WTC11 (cell line): ENCODE results near the gene KIRREL3. TPM values are rescaled to one million over a fixed set of nuclear protein-coding genes. Genes with fewer than 3 reads are reported as not detected.

ENCODE experiments used
- ATAC-seq: fragments of 200-7000 bp; cut with Tn5 transposase; 2 replicates; pipeline ENCODE4 v1.10.0; 2021; ENCODE audit warnings: mild to moderate bottlenecking, moderate library complexity
- CTCF ChIA-PET: fragments of 300-600 bp; sonication (Branson Sonifier 250); formaldehyde crosslinking; loops from one replicate; lab custom pipeline; 2021; ENCODE audit warnings: antibody characterized with exemption; lab: Charles Lee
- POLR2A ChIA-PET: fragments of 350-600 bp; sonication (Branson Sonifier 250); formaldehyde crosslinking; loops from one replicate; lab custom pipeline; 2021; ENCODE audit warnings: antibody characterized with exemption; lab: Charles Lee
- DNase-seq: peaks from one replicate; pipeline ENCODE4 v3.0.0; 2021; ENCODE audit warnings: low spot score
- H3K27ac Mint-ChIP-seq: 2 replicates; pipeline ENCODE4 v1.8.0; 2021; ENCODE audit warnings: mixed read lengths
- H3K27me3 Mint-ChIP-seq: 2 replicates; pipeline ENCODE4 v1.8.0; 2021; ENCODE audit warnings: low read depth, mild to moderate bottlenecking, moderate library complexity, mixed read lengths
- H3K36me3 Mint-ChIP-seq: 2 replicates; pipeline ENCODE4 v1.8.0; 2021; ENCODE audit warnings: mixed read lengths
- H3K4me1 Mint-ChIP-seq: 2 replicates; pipeline ENCODE4 v1.8.0; 2022; ENCODE audit warnings: mixed read lengths
- H3K4me3 Mint-ChIP-seq: 2 replicates; pipeline ENCODE4 v1.8.0; 2021; ENCODE audit warnings: mild to moderate bottlenecking, moderate library complexity, mixed read lengths
- H3K9me3 Mint-ChIP-seq: 2 replicates; pipeline ENCODE4 v1.8.0; 2021; ENCODE audit warnings: mixed read lengths
- ATF1 ChIP-seq: sonication (generic); formaldehyde crosslinking; IDR thresholded peaks from 2 replicates; pipeline ENCODE4 v1.8.1; 2023; ENCODE audit warnings: mild to moderate bottlenecking, moderate library complexity, missing genetic modification reagents
- CBFB ChIP-seq: sonication (generic); formaldehyde crosslinking; IDR thresholded peaks from 2 replicates; pipeline ENCODE4 v1.8.1; 2022; ENCODE audit warnings: mild to moderate bottlenecking, low read depth, missing genetic modification reagents
- ETV6 ChIP-seq: sonication (generic); formaldehyde crosslinking; IDR thresholded peaks from 2 replicates; pipeline ENCODE4 v1.8.1; 2022; ENCODE audit warnings: mild to moderate bottlenecking, missing genetic modification reagents
- FOXJ3 ChIP-seq: sonication (generic); formaldehyde crosslinking; IDR thresholded peaks from 2 replicates; pipeline ENCODE4 v1.9.0; 2021; ENCODE audit warnings: missing genetic modification reagents, mild to moderate bottlenecking, borderline replicate concordance
- GRHL2 ChIP-seq: fragments of 250-450 bp; sonication (Bioruptor Pico); IDR thresholded peaks from 2 replicates; pipeline ENCODE4 v1.8.0; 2022; ENCODE audit warnings: mild to moderate bottlenecking, moderate library complexity; ENCODE audit not compliant: insufficient replicate concordance, severe bottlenecking
- JUN ChIP-seq: sonication (generic); formaldehyde crosslinking; IDR thresholded peaks from 2 replicates; pipeline ENCODE4 v1.8.0; 2023; ENCODE audit warnings: mild to moderate bottlenecking, missing genetic modification reagents
- KAT7 ChIP-seq: sonication (generic); formaldehyde crosslinking; IDR thresholded peaks from 2 replicates; pipeline ENCODE4 v1.8.1; 2023; ENCODE audit warnings: missing genetic modification reagents, mild to moderate bottlenecking, borderline replicate concordance
- NR2C2 ChIP-seq: sonication (generic); formaldehyde crosslinking; IDR thresholded peaks from 2 replicates; pipeline ENCODE4 v1.8.0; 2022; ENCODE audit warnings: mild to moderate bottlenecking, missing genetic modification reagents
- OVOL2 ChIP-seq: fragments of 250-450 bp; sonication (Bioruptor Pico); IDR thresholded peaks from 2 replicates; pipeline ENCODE4 v1.9.0; 2021; ENCODE audit warnings: mild to moderate bottlenecking, borderline replicate concordance
- PRRX2 ChIP-seq: fragments of 250-450 bp; sonication (Bioruptor Pico); IDR thresholded peaks from 2 replicates; pipeline ENCODE4 v1.8.0; 2021; ENCODE audit warnings: mild to moderate bottlenecking
- RELA ChIP-seq: sonication (generic); formaldehyde crosslinking; IDR thresholded peaks from 2 replicates; pipeline ENCODE4 v1.8.1; 2022; ENCODE audit warnings: missing genetic modification reagents, mild to moderate bottlenecking, borderline replicate concordance
- SMAD3 ChIP-seq: sonication (generic); formaldehyde crosslinking; IDR thresholded peaks from 2 replicates; pipeline ENCODE4 v1.8.0; 2022; ENCODE audit warnings: missing genetic modification reagents, mild to moderate bottlenecking, borderline replicate concordance
- SP1 ChIP-seq: sonication (generic); formaldehyde crosslinking; conservative IDR thresholded peaks from 2 replicates; pipeline ENCODE4 v1.8.1; 2022; ENCODE audit warnings: missing genetic modification reagents
- TP53 ChIP-seq: sonication (generic); formaldehyde crosslinking; IDR thresholded peaks from 2 replicates; pipeline ENCODE4 v1.8.1; 2023; ENCODE audit warnings: mild to moderate bottlenecking, missing genetic modification reagents
- ZBTB21 ChIP-seq: sonication (generic); formaldehyde crosslinking; IDR thresholded peaks from 2 replicates; pipeline ENCODE4 v1.8.1; 2023; ENCODE audit warnings: mild to moderate bottlenecking, missing genetic modification reagents, borderline replicate concordance
- ZNF121 ChIP-seq: sonication (generic); formaldehyde crosslinking; IDR thresholded peaks from 2 replicates; pipeline ENCODE4 v1.8.0; 2023; ENCODE audit warnings: missing genetic modification reagents
- ZNF138 ChIP-seq: sonication (generic); formaldehyde crosslinking; conservative IDR thresholded peaks from 2 replicates; pipeline ENCODE4 v1.8.1; 2022; ENCODE audit warnings: mild to moderate bottlenecking, moderate library complexity, missing genetic modification reagents
- ZNF219 ChIP-seq: sonication (generic); formaldehyde crosslinking; IDR thresholded peaks from 2 replicates; pipeline ENCODE4 v1.8.0; 2023; ENCODE audit warnings: missing genetic modification reagents, mild to moderate bottlenecking, borderline replicate concordance
- ZNF232 ChIP-seq: sonication (generic); formaldehyde crosslinking; IDR thresholded peaks from 2 replicates; pipeline ENCODE4 v1.8.0; 2022; ENCODE audit warnings: mild to moderate bottlenecking, missing genetic modification reagents
- ZNF396 ChIP-seq: fragments of 250-450 bp; sonication (Bioruptor Pico); IDR thresholded peaks from 2 replicates; pipeline ENCODE4 v1.8.0; 2021; ENCODE audit warnings: mild to moderate bottlenecking, moderate library complexity, borderline replicate concordance
- total RNA-seq: library from RNA; stranded (reverse); gene quantifications from 3 replicates; pipeline ENCODE4 v1.2.3, GENCODE V29; 2021
- TF ChIP-seq, protein P1 (sequence below): sonication (generic); formaldehyde crosslinking; conservative IDR thresholded peaks from 2 replicates; pipeline ENCODE4 v1.8.1; 2022; ENCODE audit warnings: mild to moderate bottlenecking, missing genetic modification reagents
- TF ChIP-seq, protein P2 (sequence below): fragments of 250-450 bp; sonication (Bioruptor Pico); IDR thresholded peaks from 2 replicates; pipeline ENCODE4 v1.9.0; 2021; ENCODE audit warnings: mild to moderate bottlenecking
- TF ChIP-seq, protein P3 (sequence below): fragments of 250-450 bp; sonication (Bioruptor Pico); IDR thresholded peaks from 2 replicates; pipeline ENCODE4 v2.1.2; 2022; ENCODE audit warnings: mild to moderate bottlenecking, moderate library complexity
- TF ChIP-seq, protein P4 (sequence below): fragments of 250-450 bp; sonication (Bioruptor Pico); IDR thresholded peaks from 2 replicates; pipeline ENCODE4 v1.9.0; 2021; ENCODE audit warnings: moderate library complexity, mild to moderate bottlenecking, inconsistent platforms, borderline replicate concordance

KIRREL3 gene
- total RNA-seq, 1 experiment from 2014 or later = 0.59 TPM

DNA sequence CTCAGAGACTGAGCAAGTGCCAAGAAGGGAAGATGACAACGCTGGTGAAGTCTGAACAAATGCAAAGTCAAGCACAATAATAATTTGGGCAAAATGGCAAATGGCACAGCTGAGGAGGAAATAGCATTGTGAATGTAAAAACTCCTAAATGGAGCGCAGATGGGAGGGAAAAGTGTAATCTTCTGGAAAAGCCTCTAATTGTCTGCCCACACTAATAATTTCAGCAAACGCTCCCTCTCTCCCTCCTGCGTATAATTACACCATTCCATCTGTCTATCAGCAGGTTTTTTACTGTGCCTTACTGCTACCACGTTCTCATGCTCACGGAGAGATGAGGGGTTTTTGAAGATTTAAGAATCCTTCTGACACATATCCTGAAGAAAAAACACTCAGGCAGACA, 302.6 kb downstream of the KIRREL3 start:
- POLR2A ChIA-PET = no interaction called here

DNA sequence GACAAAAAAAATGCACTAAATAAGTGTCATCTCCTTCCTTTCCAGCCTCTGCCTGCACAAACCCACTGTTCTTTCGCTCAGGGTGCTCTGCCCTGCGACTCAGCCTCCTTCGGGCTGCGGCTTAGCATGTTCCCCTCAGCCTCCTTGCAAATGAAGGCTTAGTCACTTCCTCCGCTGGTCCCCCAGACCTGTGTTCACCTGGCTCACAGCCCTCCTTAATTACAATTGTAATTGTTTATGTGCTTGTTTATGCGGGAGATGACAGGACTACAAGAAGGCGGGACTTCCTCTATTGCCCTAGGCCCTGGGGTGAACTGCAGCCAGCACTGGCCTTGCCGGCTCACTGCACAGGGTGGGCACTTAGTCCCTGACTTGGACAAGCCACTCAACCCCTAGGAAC, 303.6 kb downstream of the KIRREL3 start:
- Mint-ChIP-seq H3K27me3 (peaks cover 3% of the 10 kb centered on the region; the same call in 1 of the 2 replicates), H3K9me3 (no peaks in the 10 kb centered on the region), H3K27ac (no peak overlapping the region), H3K4me3 (no peak overlapping the region), H3K36me3 (no peaks in the 10 kb centered on the region), H3K4me1 (peaks cover 40% of the 10 kb centered on the region)
- DNase-seq (no peak), ATAC-seq (no peak; the same call in 1 of the 2 replicates)
- ChIA-PET POLR2A (no interaction called here), CTCF (no interaction called here)
- TF ChIP-seq ZNF121 (no peak), JUN (CRISPR knock-in tag) (no peak), ATF1 (CRISPR knock-in tag) (no peak), TP53 (no peak)
- TF ChIP-seq, protein P1, sequence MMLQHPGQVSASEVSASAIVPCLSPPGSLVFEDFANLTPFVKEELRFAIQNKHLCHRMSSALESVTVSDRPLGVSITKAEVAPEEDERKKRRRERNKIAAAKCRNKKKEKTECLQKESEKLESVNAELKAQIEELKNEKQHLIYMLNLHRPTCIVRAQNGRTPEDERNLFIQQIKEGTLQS (CRISPR knock-in tag) = no peak
- TF ChIP-seq, protein P2, sequence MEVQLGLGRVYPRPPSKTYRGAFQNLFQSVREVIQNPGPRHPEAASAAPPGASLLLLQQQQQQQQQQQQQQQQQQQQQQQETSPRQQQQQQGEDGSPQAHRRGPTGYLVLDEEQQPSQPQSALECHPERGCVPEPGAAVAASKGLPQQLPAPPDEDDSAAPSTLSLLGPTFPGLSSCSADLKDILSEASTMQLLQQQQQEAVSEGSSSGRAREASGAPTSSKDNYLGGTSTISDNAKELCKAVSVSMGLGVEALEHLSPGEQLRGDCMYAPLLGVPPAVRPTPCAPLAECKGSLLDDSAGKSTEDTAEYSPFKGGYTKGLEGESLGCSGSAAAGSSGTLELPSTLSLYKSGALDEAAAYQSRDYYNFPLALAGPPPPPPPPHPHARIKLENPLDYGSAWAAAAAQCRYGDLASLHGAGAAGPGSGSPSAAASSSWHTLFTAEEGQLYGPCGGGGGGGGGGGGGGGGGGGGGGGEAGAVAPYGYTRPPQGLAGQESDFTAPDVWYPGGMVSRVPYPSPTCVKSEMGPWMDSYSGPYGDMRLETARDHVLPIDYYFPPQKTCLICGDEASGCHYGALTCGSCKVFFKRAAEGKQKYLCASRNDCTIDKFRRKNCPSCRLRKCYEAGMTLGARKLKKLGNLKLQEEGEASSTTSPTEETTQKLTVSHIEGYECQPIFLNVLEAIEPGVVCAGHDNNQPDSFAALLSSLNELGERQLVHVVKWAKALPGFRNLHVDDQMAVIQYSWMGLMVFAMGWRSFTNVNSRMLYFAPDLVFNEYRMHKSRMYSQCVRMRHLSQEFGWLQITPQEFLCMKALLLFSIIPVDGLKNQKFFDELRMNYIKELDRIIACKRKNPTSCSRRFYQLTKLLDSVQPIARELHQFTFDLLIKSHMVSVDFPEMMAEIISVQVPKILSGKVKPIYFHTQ (CRISPR knock-in tag) = no peak

More for the DNA sequence above, 302.6 kb downstream of the KIRREL3 start:
- H3K9me3 Mint-ChIP-seq = no peaks in the 10 kb centered on the region
- H3K27ac Mint-ChIP-seq = no peak overlapping the region
- TF ChIP-seq RELA (CRISPR knock-in tag) (no peak), ETV6 (CRISPR knock-in tag) (no peak), ZNF396 (no peak)
- ATAC-seq = no peak
- no peak overlapping the region for H3K4me3 Mint-ChIP-seq
- no peaks in the 10 kb centered on the region for H3K36me3 Mint-ChIP-seq
- CTCF ChIA-PET = interaction anchor here (1.1 to 2.1 kb wide), 2 partner anchors 18 to 91 kb away, joined by 4 to 10 read pairs; no protein-coding TSS in a partner anchor
- peaks cover 50% of the 10 kb centered on the region for H3K4me1 Mint-ChIP-seq
- no peak for DNase-seq
- peaks cover 3% of the 10 kb centered on the region; the same call in 1 of the 2 replicates for H3K27me3 Mint-ChIP-seq

DNA sequence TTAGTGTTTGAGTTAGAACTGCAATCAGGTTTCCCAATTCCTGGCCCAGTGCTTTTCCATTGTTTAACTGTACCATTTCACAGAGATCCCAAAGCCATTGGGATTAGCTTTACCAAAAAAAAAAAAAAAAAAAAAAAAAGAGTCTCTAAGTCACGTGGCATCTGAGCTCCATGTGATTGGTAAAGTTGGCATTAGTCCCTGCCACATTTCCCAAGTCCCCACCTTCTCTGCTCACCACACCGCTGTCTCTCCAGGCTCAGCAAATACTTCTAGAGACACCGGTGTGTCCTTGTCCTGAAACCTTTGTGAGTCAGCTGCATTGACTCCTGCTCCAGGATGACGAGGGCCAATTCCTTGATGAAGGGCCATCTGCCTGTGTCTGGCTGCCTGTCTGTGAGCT, 305.3 kb downstream of the KIRREL3 start:
- peaks cover 3% of the 10 kb centered on the region; the same call in 1 of the 2 replicates for H3K27me3 Mint-ChIP-seq
- DNase-seq (no peak), ATAC-seq (no peak)
- H3K9me3 Mint-ChIP-seq = no peaks in the 10 kb centered on the region
- H3K36me3 Mint-ChIP-seq = no peaks in the 10 kb centered on the region
- no peak overlapping the region for H3K27ac Mint-ChIP-seq
- ChIA-PET POLR2A (interaction anchor here (0.5 to 0.6 kb wide), 2 partner anchors 11 to 198 kb away, joined by 3 read pairs; no protein-coding TSS in a partner anchor), CTCF (interaction anchor here (1.8 to 2.1 kb wide), 2 partner anchors 21 to 295 kb away, joined by 4 to 9 read pairs; no protein-coding TSS in a partner anchor)
- no peak for TF ChIP-seq SMAD3 (CRISPR knock-in tag)
- TF ChIP-seq ZNF219 (CRISPR knock-in tag) = no peak
- TF ChIP-seq OVOL2 (CRISPR knock-in tag) = no peak
- TF ChIP-seq JUN (CRISPR knock-in tag) = no peak
- H3K4me3 Mint-ChIP-seq = no peak overlapping the region
- peaks cover 24% of the 10 kb centered on the region for H3K4me1 Mint-ChIP-seq

DNA sequence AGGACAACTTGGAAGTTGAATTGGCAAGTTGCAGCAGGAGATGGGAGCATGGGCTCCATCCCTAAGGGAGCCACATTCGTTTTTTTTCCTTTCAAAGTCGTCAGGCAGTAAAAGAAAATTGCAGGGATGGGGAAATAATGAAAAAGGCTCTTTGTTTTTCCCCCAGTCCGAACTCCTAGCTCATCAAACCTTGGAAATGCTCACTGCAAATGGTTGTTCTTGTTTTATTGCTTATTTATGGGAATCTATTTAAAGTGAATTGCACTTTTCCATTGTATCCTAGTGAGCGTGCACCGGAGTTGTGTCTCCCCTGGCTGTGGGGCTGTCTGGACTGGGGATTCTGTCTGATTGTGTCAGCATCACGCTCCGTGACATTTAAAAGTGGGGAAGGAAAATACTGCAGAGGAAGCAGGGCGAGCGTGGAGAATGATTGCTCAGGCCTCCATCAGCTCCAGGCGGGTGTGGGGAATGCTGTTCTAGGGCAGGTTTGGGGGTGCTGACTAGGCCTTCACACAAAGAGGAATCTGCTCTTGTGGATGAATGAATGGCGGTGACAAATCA, 306.4 kb downstream of the KIRREL3 start:
- CTCF ChIA-PET = interaction anchor here (0.7 to 2.1 kb wide), 4 partner anchors 22 to 296 kb away, joined by 3 to 9 read pairs (median 4); no protein-coding TSS in a partner anchor
- ATAC-seq (no peak), DNase-seq (no peak)
- Mint-ChIP-seq H3K4me1 (peaks cover 24% of the 10 kb centered on the region), H3K27me3 (peaks cover 3% of the 10 kb centered on the region; the same call in 1 of the 2 replicates), H3K36me3 (no peaks in the 10 kb centered on the region), H3K4me3 (no peak overlapping the region), H3K9me3 (no peaks in the 10 kb centered on the region), H3K27ac (no peak overlapping the region)
- POLR2A ChIA-PET = interaction anchor here (0.6 kb wide), 1 partner anchor 121 kb away, joined by 3 read pairs; no protein-coding TSS in a partner anchor
- TF ChIP-seq ZNF232 (no peak), CBFB (no peak), ZBTB21 (CRISPR knock-in tag) (no peak), ZNF138 (CRISPR knock-in tag) (no peak), SP1 (no peak), RELA (CRISPR knock-in tag) (no peak), KAT7 (CRISPR knock-in tag) (no peak), ATF1 (CRISPR knock-in tag) (no peak), GRHL2 (CRISPR knock-in tag) (no peak), FOXJ3 (CRISPR knock-in tag) (no peak), PRRX2 (no peak), NR2C2 (CRISPR knock-in tag) (no peak)
- TF ChIP-seq, protein P3, sequence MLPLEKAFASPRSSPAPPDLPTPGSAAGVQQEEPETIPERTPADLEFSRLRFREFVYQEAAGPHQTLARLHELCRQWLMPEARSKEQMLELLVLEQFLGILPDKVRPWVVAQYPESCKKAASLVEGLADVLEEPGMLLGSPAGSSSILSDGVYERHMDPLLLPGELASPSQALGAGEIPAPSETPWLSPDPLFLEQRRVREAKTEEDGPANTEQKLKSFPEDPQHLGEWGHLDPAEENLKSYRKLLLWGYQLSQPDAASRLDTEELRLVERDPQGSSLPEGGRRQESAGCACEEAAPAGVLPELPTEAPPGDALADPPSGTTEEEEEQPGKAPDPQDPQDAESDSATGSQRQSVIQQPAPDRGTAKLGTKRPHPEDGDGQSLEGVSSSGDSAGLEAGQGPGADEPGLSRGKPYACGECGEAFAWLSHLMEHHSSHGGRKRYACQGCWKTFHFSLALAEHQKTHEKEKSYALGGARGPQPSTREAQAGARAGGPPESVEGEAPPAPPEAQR = no peak
- TF ChIP-seq, protein P4, sequence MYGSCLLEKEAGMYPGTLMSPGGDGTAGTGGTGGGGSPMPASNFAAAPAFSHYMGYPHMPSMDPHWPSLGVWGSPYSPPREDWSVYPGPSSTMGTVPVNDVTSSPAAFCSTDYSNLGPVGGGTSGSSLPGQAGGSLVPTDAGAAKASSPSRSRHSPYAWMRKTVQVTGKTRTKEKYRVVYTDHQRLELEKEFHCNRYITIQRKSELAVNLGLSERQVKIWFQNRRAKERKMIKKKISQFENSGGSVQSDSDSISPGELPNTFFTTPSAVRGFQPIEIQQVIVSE = no peak
- TF ChIP-seq, protein P1 (CRISPR knock-in tag) = no peak
